HG02763 (cell line): ENCODE results near the gene FZD1.
"Not testable (repeated sequence)": the region's sequence is repeated elsewhere in the genome, so short reads cannot be mapped to it uniquely, and the experiment has no call there.

Experiments
- ATAC-seq: cut with Tn5 transposase; IDR thresholded peaks from one replicate; pipeline ENCODE4 v1.9.1; 2021; ENCODE audit warnings: mild to moderate bottlenecking, moderate library complexity; ENCODE audit not compliant: unreplicated experiment

FZD1 gene

DNA sequence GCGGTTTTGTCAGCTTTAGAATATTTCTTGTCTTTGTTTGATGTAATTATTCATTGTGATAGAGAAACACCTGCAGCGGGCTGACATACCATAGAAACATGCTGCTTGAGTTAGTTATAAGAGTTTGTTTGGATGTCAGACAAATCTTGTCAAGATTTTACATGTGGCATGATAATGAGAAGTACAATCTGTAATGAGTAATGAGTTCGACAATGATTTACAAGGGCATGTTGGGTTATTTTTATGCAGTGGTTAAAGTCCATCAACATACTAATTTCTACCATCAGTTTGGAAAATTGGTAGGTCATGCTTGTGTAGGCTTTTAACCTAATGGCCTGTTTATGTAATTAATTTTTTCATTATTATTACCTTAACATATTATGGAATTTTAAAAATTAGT lies 31.3 kb downstream of the FZD1 start:
- ATAC-seq = no peak

GRCh38 chr7:91297939-91298338 lies 33.7 kb downstream of the FZD1 start:
- no peak for ATAC-seq

- ATAC-seq = no peak
Measured at GRCh38 chr7:91299952-91300775, 35.9 kb downstream of the FZD1 start.

DNA sequence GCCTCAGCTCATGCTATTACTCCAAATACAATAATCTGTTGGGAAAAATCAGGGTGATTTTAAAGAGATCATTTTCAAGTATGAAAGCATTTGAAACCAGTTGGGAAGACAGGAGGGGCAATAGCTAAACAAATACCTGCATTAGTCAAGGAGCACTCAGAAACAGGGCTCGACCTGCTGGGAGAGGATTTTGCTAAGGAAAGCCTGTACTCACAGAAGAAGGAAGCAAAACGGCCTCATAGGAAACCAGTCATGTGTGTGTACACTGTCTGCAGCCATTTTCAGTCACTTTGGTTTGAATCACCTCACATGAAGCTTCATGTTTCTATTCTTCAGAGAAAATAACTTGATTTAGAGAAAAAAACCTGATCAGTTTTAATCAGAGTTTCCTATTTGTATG lies 38.6 kb downstream of the FZD1 start:
- ATAC-seq = no peak

- no peak for ATAC-seq
Measured at GRCh38 chr7:91306266-91306665, 42.0 kb downstream of the FZD1 start.

DNA sequence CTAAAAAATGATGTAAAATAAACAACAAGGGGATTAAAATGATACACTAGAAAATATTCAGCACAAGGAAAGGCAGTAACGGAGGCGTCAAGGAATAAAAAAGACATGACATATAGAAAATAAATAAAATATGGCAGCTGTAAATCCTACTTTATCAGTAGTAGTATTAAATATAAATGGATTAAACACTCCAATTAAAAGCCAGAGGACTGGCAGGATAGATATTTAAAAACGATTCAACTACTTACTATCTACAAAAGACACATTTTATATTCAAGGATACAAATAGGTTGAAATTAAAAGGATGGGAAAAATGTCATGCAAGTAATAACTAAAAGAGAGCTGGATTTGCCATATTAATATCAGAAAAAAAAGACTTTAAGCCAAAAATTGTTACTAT lies 43.2 kb downstream of the FZD1 start:
- no peak for ATAC-seq

GRCh38 chr7:91308191-91308590 lies 44.0 kb downstream of the FZD1 start:
- not testable (repeated sequence) for ATAC-seq

DNA sequence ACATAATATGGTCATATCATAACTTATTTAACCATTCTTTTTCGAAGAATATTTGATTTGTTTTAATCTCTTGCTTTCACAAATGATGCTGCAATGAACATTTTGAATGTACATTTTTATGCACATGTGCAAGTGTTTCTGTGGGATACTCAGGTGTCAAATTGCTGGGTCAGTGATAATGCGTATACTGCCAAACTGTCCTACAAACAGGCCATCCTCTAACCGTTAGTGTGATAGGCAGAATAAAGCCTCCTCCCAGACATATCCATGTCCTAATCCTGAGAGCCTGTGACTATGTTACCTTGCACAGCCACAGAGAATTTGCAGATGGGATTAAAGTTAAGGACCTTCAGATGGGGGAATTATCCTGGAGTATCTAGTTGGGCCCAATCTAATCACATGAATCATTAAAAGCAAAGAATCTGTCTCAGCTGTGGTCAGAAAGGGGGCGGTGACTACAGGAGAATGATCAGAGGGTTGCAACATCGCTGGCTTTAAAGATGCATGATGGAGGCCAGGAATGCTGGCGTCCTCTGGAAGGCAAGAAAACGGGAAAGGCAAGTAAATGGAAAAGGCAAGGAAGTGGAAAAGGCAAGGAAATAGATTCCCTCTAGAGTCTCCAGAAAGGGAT lies 46.7 kb downstream of the FZD1 start:
- no peak for ATAC-seq

GRCh38 chr7:91311839-91312238 lies 47.6 kb downstream of the FZD1 start:
- no peak for ATAC-seq

DNA sequence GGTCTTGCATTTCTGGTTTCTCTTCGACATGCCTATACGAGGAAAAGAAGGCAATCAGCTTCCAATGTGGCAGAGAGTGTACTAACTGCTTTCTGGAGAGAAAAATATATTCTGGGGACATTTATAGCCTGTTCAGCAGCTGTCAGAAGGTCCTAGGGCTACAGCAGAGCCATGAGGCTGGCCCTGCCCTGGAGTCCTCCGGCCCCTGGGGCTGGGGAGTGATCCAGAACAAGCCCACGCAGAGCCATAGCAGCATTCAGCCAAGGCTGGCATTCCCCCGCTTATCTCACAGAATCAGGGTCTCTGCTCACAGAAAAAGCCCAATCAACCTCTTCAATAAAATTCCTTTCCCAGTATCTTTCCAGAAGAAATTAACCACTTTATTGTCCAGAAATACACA lies 48.9 kb downstream of the FZD1 start:
- ATAC-seq = no peak

DNA sequence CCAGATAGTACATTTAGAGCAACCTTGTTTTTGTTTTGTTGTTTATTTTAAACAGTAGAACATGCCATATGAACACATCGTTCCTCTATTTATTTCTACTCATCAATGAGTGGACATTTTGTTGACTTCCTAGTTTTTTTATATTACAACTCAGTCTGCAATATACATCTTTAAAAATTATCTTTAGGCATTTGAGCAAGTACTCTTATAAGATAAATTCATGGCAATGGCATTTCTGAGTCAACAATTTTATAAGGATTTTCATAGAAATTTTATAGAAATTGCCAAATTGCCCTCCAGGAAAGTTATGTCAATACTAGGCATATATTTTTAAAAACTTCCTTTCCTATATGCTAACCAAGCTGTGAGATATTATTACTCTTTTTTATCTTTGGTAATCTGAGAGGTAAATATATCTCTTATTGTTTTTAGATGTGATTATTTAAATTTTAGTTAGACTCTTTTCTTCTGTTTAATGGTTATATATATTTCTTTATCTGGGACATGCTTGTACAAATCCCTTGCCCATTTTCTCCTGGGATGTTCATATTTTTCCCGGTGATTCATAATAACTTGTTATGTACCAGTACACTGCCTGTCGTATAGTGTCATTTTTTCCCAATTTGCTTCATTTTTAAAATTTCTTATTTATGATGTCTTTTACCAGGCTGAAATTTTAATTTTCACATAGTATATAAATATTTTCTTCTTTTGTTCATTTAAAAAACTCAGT lies 50.5 kb downstream of the FZD1 start:
- ATAC-seq = no peak

GRCh38 chr7:91316426-91316825 lies 52.2 kb downstream of the FZD1 start:
- ATAC-seq = no peak

- no peak for ATAC-seq
Measured at GRCh38 chr7:91319351-91319750, 55.1 kb downstream of the FZD1 start.

DNA sequence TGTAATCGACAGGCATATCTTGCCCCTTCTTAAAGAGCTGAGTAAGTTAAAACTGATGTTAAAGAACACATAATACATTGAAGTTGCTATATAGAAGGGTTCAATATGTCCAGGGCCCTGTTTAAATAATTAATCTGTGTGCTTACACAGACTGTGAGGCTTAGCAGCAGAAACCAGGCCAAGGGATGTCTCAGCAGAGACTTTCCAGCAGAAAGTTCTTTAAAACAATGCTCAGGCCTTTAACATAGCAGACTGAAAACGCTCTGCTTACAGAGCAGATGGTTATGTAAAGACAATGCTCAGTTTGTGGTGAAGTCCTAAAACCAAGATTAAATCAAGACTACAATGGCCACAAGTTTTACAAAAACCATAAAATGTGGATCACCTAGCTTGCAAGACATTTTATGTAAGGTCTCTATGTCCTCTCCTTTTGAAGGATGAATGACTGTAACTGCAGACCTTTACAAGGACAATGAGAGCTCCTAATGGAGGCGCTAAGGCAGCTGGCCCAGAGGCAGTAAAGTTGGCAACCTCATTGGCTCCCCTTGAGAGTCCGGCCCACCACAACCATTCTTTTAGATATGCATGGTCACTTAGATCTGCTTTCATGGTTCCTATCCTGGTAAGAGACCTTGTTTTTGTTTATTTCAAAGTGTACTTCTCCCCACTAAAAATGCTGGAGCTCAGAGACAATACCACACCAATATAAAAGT lies 56.3 kb downstream of the FZD1 start:
- no peak for ATAC-seq
